Measurements from ENCODE around the gene PRR35.

DNA sequence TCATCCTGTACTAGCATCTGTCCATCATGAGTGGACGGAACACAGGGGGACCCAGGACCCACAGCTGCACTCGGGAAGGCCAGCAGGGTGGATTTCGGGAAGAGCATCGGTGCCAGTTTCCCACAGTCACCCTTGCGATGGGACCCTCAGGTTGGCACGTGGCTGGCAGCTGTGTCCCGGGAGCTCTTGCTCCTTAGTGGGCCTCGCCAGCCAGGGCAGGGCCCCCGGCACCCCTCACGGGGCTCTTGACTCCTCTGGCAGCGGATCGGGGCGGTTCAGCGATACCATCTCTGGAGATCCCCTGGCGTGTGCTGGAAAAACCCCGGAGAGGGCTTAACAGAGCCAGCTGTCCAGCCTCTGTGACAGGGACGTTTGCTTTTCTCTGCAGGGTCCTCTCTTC is 23.4 kb upstream of the PRR35 start:
- no peak for TF ChIP-seq POLR2A (IDR thresholded peaks at IDR 0.05)
- TF ChIP-seq, protein P1, sequence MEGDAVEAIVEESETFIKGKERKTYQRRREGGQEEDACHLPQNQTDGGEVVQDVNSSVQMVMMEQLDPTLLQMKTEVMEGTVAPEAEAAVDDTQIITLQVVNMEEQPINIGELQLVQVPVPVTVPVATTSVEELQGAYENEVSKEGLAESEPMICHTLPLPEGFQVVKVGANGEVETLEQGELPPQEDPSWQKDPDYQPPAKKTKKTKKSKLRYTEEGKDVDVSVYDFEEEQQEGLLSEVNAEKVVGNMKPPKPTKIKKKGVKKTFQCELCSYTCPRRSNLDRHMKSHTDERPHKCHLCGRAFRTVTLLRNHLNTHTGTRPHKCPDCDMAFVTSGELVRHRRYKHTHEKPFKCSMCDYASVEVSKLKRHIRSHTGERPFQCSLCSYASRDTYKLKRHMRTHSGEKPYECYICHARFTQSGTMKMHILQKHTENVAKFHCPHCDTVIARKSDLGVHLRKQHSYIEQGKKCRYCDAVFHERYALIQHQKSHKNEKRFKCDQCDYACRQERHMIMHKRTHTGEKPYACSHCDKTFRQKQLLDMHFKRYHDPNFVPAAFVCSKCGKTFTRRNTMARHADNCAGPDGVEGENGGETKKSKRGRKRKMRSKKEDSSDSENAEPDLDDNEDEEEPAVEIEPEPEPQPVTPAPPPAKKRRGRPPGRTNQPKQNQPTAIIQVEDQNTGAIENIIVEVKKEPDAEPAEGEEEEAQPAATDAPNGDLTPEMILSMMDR (IDR thresholded peaks at IDR 0.05), result no peak

All from sigmoid colon (tissue), 3 donors.